Endothelial cell of umbilical vein (primary cell): ENCODE measurements around the gene PLA2G4F.

Experiments
- EZH2 ChIP-seq: IDR thresholded peaks from 2 replicates; pipeline ENCODE4 v1.6.1; 2012; ENCODE audit warnings: borderline replicate concordance, low read depth, mild to moderate bottlenecking, moderate library complexity, low read length, inconsistent platforms; ENCODE audit not compliant: severe bottlenecking
- FOS ChIP-seq: IDR thresholded peaks from 2 replicates; pipeline ENCODE4 v1.6.1; 2011; ENCODE audit warnings: mild to moderate bottlenecking, low read length, moderate library complexity, borderline replicate concordance; ENCODE audit not compliant: insufficient read depth
- JUN ChIP-seq: IDR thresholded peaks from 2 replicates; pipeline ENCODE4 v1.6.1; 2011; ENCODE audit warnings: borderline replicate concordance, low read depth; ENCODE audit not compliant: insufficient read length, insufficient read depth
- MYC ChIP-seq: IDR thresholded peaks from one replicate; pipeline ENCODE4 v1.6.1; 2011; ENCODE audit warnings: mild to moderate bottlenecking, low read depth, low read length
- POLR2A ChIP-seq: IDR thresholded peaks from 2 replicates; pipeline ENCODE4 v1.6.1; 2012; ENCODE audit warnings: low read depth, mild to moderate bottlenecking, control low read depth, low read length
- POLR2AphosphoS5 ChIP-seq: IDR thresholded peaks from 2 replicates; pipeline ENCODE4 v1.6.1; 2012; ENCODE audit warnings: low read depth, mild to moderate bottlenecking, control low read depth, low read length, moderate library complexity; ENCODE audit not compliant: insufficient read depth
- TF ChIP-seq, protein P1 (sequence below), 2 donors: IDR thresholded peaks; 1 replicate in 1 of 2; 2 replicates in 1 of 2; pipeline ENCODE4 v1.5.1; 2011; ENCODE audit warnings: low read length in 2 of 2, mild to moderate bottlenecking in 2 of 2, moderate library complexity in 2 of 2, control low read depth in 1 of 2, inconsistent platforms in 1 of 2, low read depth in 1 of 2; ENCODE audit not compliant: insufficient read depth in 1 of 2; ENCODE audit errors: extremely low read depth in 1 of 2
- TF ChIP-seq, protein P2 (sequence below): IDR thresholded peaks from 2 replicates; pipeline ENCODE4 v1.6.1; 2011; ENCODE audit not compliant: insufficient read depth, insufficient read length

DNA sequence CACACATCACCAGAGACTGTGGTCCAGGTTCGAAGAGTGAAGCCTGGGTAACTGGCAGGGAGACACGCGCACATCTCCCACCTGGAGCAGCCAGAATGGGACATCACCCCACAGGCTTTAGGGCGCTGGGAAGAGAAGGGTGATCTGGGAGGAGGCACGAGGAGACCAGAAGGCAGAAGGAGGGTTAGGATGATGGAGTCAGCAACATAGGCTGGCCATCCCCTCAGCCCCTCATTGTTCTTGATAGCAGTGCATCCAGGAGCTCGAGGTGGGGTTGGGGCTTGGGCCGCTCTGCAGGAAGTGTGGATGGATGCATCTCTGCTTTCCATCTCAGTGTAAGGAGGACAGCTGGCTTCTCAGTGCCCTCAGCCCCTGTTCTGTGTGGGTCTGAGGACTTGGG lies 15.2 kb downstream of the PLA2G4F start:
- TF ChIP-seq POLR2AphosphoS5 (no peak), POLR2A (no peak), EZH2 (no peak), MYC (no peak), FOS (no peak), JUN (no peak)
- TF ChIP-seq, protein P1, sequence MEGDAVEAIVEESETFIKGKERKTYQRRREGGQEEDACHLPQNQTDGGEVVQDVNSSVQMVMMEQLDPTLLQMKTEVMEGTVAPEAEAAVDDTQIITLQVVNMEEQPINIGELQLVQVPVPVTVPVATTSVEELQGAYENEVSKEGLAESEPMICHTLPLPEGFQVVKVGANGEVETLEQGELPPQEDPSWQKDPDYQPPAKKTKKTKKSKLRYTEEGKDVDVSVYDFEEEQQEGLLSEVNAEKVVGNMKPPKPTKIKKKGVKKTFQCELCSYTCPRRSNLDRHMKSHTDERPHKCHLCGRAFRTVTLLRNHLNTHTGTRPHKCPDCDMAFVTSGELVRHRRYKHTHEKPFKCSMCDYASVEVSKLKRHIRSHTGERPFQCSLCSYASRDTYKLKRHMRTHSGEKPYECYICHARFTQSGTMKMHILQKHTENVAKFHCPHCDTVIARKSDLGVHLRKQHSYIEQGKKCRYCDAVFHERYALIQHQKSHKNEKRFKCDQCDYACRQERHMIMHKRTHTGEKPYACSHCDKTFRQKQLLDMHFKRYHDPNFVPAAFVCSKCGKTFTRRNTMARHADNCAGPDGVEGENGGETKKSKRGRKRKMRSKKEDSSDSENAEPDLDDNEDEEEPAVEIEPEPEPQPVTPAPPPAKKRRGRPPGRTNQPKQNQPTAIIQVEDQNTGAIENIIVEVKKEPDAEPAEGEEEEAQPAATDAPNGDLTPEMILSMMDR (IDR thresholded peaks at IDR 0.05; ENCODE audit: extremely low read depth in 1 of 2, insufficient read depth in 1 of 2, low read depth in 1 of 2, low read length in 2 of 2): no peak
- TF ChIP-seq, protein P2, sequence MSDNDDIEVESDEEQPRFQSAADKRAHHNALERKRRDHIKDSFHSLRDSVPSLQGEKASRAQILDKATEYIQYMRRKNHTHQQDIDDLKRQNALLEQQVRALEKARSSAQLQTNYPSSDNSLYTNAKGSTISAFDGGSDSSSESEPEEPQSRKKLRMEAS: no peak
